DLD1 (cell line): ENCODE data around the gene UNC79.
"Not testable (repeated sequence)": the region's sequence is repeated elsewhere in the genome, so short reads cannot be mapped to it uniquely, and the experiment has no call there.

Source experiments
- in situ Hi-C: cut with HindIII; loops from 2 replicates; pipeline ENCODE4 v1.10.0; 2017; ENCODE audit warnings: low sequenced_read_pairs

The UNC79 gene

GRCh38 chr14:93430315-93431035 is at the start of gene UNC79:
UNC79 (plus strand) TSS chr14:93430939; CDS start chr14:93431030, 91 bp downstream.
- in situ Hi-C loops = no loop called here

DNA sequence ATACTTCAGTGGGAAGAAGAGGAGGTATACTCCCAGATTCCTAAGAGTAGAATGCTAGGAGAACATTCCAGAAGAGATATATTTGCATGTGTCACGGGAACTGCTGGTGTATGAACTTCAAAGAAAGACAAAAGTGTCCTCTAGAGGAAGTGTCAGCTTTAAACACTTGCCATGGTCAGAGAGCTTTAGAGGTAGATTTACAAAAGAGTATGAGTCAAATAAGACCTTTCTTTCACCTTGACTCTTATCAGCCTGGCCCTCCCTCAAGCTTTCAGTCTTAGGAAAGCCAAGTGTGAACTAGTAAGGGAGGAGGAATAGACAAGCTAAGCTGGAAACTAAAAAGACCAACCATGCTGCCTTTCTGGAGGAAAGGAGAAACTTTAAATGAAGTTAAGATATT is 49.1 kb upstream of the UNC79 start:
- in situ Hi-C loops = no loop called here

DNA sequence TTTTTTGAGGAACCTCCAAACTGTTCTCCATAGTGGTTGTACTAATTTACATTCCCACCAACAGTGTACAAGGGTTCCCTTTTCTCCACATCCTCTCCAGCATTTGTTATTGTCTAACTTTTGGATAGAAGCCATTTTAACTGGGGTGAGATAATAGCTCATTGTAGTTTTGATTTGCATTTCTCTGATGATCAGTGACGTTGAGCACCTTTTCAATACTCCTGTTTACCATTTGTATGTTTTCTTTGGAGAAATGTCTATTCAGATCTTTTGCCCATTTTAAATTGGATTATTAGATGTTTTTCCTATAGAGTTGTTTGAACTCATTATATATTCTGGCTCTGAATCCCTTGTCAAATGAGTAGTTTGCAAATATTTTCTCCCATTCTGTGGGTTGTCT is 46.5 kb upstream of the UNC79 start:
- in situ Hi-C loops = not testable (repeated sequence)

- in situ Hi-C loops = no loop called here
These were observed 35.5 kb upstream of the UNC79 start for GRCh38 chr14:93395231-93395630.

DNA sequence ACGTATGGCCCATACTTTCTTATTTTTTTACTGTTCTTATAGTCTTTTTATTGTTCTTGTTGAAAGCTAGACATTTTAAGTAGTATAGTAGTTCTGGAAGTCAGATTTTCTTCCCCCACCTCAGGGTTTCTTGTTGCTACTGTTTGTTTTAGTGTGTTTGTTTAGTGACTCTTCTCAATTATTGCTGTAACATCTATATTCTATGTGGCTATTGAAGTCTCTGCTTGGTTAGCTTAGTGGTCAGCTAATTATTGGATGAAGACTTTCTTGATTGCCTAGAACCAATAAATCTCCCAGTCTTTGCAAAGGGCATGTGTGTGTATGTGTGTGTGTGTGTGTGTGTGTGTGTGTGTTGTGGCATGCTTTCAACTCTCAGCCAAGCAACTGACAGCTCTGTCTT is 34.3 kb upstream of the UNC79 start:
- in situ Hi-C loops = no loop called here

GRCh38 chr14:93398491-93398890 is 32.2 kb upstream of the UNC79 start:
- in situ Hi-C loops = no loop called here

DNA sequence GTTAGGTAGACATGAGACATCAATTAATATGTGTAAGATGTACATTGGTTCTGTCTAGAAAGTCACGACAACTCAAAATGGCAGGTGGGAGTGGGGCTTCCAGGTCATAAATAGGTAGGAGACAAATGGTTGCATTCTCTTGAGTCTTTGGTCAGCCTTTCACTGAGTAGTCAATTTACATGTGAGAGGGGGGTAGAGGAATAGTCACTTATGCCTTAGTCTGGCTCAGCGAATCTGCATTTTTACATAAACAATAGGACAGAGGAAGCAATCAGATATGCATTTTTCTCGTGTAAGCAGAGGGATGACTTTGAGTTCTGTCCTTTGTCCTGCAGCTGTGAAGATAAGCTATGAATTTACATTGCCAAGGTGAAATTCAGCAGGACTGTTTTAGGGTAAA is 27.8 kb upstream of the UNC79 start:
- in situ Hi-C loops = no loop called here

- in situ Hi-C loops = no loop called here
These were observed 20.7 kb upstream of the UNC79 start for GRCh38 chr14:93410021-93410420.

- in situ Hi-C loops = no loop called here
These were observed 19.8 kb upstream of the UNC79 start for GRCh38 chr14:93410893-93411292.

GRCh38 chr14:93425136-93425535 is 5.6 kb upstream of the UNC79 start:
- in situ Hi-C loops = not testable (repeated sequence)

- in situ Hi-C loops = no loop called here
These were observed 4.0 kb upstream of the UNC79 start for GRCh38 chr14:93426750-93427149.

DNA sequence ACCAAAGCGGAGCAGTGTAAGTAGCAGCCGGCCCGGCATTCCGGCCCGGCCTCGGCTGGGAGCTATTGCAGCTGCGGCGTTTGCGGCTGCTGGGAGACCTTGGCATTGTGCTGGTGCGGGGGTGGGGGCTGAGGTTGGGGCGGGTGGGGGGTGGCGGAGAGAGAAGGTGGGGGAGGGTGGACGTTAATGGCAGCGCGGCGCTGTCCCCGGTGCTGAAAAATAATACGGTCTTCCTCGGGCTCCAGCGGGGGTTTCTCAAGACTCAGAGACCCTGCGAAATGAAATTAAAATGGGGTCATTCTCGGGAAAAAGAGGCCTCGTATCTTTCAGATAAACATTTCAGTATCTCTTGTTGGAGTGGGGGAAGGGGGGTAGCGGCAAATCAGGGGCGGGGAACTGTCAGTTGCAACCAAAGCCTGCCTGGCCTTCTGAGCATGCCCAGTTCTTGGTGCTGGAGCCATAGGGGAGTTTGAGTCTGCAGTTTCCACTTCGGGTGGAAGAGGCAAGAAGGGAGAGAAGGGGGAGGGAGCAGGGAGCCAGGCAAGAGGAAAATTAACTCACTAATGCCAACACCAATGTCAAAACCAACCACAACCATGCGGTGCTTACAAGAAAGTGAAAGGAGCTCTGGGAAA is 414 bp downstream of the UNC79 start:
- in situ Hi-C loops = no loop called here

GRCh38 chr14:93454224-93454623 is 23.5 kb downstream of the UNC79 start:
- in situ Hi-C loops = no loop called here

DNA sequence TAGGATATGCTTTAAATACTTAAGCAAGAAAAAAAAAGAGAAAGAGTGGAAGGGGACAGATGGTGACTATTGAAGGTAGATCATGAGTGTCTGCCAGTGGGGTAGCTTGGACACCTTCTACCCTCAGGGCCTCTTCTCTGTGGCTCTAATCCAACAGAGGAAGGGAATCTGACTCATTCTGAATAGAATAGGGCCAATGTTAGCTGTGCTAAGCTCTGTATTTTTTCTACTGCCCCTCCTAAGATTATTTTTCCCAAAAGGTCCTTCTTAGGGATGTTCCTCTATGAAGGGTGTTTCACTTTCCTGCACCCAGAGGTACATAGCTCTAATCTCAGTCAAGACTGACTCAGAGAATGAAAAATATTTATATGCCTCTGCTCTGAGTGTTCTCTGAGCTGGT is 25.6 kb downstream of the UNC79 start:
- in situ Hi-C loops = no loop called here

- in situ Hi-C loops = no loop called here
These were observed 27.5 kb downstream of the UNC79 start for GRCh38 chr14:93458234-93458633.

DNA sequence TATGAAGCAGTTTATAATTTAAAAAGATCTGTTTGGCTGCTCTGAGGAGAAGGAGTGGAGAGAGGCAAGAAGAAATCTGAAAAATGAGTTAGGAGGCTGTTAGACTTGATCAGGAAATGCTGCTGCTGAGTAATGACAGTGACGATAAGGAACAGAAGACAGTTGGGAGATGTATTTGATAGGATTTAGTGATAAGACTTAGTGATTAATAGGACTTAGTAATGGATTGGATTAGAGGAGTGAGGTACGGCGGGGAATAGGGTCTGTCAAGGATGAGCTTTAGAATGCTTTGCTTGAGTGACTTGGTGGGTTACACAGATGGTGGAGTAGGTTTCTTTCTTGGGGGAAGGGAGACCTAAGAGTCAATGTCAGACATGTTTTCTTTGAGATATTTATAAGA is 31.7 kb downstream of the UNC79 start:
- in situ Hi-C loops = no loop called here

DNA sequence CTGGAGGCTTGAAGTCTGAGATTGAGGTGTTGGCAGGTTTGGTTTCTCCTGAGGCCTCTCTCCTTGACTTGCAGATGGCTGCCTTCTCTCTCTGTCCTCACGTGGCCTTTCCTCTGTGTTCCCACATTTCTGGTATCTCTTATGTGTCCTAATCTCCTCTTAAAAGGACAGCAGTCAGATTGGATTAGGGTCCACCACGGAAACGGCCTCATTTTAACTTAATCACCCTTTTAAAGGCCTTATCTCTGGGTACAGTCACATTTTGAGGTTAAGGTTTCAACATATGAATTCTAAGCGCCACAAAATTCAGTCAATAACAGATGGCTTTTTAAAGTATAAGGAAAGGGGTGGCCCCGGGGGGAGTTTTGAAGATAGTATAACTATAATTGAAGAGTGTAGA is 33.5 kb downstream of the UNC79 start:
- in situ Hi-C loops = no loop called here

- in situ Hi-C loops = no loop called here
These were observed 44.7 kb downstream of the UNC79 start for GRCh38 chr14:93475471-93475870.

- in situ Hi-C loops = no loop called here
These were observed 45.6 kb downstream of the UNC79 start for GRCh38 chr14:93476305-93476704.

GRCh38 chr14:93479074-93479473 is 48.3 kb downstream of the UNC79 start:
- in situ Hi-C loops = not testable (repeated sequence)

DNA sequence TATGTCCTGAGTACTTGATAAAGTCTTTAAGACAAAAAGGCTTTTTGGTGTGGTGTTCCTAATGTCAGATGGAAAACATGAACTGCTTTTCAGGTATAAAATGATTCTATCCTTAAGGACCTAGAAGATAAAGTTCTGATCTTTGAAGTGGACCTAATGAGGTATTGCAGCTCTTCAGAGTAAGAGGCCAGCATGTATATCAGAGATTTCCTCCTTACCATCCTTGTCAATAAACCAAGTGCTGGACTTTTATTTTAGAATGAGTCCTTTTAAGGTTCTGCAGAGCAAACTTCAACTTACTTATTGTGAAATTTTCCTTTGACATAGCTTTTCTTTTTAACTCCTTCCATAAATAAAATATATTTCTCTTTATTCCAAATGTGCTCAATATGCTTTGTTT is 50.1 kb downstream of the UNC79 start:
- in situ Hi-C loops = no loop called here

DNA sequence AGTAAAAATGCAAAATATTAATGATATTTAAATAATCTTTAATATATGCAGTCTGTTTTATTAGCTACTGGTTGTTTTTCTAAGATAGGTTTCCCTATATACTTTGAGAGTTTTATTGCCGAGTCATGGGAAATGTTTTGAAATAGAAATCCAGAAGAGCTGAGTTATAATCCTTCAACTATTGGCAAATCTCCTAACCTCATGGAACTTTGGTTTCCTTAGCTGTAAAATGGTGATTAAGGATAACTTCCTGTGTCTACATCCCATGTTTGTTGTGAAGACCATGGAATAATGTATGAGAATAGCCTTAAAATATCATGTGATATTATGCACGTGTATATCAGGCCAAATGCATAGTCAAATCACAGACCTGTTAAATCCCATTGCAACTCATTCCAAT is 51.0 kb downstream of the UNC79 start:
- in situ Hi-C loops = no loop called here

GRCh38 chr14:93490001-93490400 is 59.3 kb downstream of the UNC79 start:
- in situ Hi-C loops = no loop called here
